ENCODE results near the gene PPP1R14D.
"Not testable (repeated sequence)": the region's sequence is repeated elsewhere in the genome, so short reads cannot be mapped to it uniquely, and the experiment has no call there.

PPP1R14D gene, protein sequence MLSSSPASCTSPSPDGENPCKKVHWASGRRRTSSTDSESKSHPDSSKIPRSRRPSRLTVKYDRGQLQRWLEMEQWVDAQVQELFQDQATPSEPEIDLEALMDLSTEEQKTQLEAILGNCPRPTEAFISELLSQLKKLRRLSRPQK

DNA sequence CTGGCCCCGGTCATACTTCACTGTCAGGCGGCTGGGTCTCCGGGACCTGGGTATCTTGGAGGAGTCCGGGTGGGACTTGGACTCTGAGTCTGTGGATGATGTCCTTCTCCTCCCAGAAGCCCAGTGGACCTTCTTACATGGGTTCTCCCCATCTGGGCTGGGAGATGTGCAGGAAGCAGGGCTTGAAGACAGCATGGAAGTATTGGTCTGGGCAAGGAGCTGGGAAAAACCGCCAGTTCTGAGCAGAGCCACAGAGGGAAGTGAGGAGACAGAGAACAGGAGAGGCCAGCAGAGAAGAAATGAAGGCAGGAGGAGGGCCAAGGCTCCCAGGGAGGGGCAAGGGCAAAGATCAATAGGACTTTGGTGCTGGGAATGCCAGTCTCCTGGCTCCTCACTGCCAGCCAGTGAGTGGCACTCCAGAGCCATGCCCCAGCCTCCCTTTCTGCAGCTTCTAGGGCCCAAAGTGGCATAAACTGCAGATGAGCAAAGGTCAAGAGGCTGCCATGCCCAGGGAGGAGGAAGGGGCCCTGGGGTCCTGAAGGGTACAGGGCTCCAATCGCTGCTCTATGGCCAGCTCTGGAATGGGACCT, at the start of gene PPP1R14D:
TSS of gene PPP1R14D (minus strand) at position 262 of the 590 bp plus-strand sequence. CDS start at position 195, 67 bp downstream.
- DNase-seq: no peak

DNA sequence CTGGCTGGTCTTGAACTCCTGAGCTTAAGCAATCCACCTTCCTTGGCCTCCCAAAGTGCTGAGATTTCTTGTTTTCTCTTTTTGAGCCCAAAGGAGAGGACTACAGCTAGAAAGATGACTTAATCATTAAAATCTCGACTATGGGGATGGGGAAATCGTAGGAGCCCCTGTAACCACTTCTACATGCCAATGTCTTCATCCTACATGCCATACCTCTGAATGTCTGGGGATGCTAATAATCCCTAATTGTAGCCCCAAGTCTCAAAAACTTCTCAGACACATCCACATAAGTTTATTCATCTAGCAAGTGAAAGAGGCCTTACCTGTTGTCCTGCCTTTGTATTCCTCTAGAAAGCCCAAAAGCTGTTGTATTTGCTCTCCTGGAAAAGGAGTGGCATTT, 49.2 kb upstream of the PPP1R14D start:
- DNase-seq: no peak

DNA sequence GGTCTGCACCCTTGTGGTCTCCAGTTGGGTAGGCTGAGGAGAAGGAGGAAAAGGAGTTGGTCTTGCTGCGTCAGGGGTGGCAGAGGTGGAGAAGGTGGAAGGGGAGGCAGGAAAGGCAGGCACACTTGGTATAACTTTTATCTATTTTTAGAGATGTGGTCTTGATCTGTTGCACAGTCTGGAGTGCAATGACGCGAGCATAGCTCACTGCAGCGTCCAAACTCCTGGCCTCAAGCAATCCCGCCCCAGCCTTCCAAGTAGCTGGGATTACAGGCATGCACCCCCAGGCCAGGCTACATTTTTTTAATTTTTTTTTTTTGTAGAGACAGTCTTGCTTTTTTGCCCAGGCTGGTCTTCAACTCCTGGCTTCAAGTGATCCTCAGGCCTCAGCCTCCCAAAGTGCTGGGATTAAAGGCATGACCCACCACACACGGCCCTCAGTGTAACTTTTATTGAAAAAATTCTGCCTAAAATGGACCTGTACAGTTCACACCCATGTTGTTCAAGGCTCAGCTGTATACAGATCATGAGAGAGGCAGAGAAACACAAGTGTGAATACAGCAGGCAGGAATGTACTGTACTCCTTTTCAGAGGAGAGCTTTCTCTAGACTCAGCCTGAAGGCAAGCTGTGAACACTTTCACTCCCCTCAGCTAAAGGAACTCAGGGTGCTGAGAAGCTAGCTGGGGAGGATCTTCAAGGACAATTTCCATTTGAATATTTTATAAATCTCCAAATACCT, 47.7 kb upstream of the PPP1R14D start:
- DNase-seq: no peak

DNA sequence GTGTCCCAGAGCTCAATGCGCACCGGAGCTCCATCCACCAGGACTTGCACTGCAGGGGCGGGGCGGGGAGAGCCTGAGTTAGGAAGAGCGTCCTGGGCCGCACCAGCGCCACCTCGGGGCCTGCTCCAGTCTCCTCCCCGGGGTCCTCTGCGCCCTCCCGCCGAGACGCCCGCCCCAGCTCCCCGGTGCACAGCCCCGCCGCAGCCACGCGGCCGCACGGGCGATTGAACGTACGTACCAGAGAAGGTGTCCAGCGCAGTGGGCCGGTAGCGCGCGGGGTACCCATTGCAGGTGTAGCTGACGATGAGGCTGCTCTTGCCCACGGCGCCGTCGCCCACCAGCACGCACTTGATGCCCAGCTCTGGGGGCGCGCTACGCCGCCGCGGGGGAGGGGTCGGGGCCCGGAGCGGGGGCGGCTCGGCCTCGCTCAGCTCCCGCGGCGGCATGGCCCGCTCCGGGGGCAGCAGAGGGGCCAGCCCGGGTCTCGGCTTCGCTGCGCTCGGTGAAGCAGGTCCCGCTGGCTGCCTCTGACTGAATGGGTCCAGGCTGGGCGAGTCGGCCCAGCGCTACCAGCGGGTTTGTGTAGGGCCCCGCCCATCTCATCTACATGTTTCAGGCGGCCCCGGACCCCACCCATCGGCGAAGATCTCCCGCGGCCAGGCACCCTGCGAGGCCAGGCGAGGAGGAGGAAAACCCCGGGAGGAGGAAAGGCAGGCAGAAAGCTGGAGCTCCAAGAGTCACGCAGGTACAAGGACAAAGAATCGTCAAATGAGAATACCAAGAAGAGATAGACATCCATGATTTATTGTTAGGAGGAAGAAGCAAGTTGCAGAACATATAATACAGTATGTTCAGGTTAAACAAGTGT, 45.4 kb upstream of the PPP1R14D start, which contains the start of gene RHOV:
TSS of gene RHOV (minus strand) at position 541 of the 868 bp plus-strand sequence. CDS start at position 446, 95 bp downstream.
- DNase-seq: peak; percentile 81

DNA sequence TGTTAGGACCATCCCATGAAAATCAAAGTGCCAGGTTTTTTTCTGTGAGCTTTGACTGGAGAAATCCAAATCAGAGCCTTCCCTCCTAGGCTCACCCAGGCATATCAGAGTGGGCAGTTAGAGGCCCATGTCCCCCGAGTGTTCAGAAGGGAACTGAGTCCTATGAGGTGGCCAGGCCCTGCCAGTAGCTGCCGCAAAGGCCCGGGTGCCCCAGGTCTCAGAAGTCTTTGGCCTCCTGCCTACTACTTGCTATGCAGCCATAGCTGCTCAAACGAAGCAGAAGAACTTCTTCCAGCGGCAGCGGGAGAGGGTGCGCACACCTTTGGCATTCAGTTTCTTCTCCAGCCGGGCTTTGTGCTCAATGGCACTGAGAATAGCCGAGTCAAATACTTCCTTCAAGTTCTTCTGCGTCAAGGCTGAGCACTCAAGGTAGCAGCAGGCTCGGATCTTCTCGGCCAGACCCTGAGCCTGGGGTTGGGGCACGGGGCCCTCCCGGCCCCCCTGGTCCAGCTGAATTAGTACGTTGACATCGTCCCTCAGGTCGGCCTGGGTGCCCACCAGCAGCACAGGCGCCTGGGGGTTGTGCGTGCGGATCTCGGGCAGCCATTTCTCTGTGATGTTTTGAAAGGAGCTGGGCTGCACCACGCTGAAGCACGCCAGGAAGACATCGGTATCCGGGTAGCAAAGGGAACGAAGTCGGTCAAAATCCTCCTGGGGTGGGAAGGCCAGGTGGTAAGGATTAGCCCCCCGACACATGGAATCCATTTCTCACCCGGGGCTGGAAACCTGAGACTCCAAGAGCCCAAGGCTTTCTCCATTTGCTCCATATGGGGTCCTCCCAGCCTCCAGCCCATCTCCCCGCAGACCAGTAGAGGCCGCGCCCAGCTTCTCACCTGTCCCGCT, 44.5 kb upstream of the PPP1R14D start:
- no peak for DNase-seq

DNA sequence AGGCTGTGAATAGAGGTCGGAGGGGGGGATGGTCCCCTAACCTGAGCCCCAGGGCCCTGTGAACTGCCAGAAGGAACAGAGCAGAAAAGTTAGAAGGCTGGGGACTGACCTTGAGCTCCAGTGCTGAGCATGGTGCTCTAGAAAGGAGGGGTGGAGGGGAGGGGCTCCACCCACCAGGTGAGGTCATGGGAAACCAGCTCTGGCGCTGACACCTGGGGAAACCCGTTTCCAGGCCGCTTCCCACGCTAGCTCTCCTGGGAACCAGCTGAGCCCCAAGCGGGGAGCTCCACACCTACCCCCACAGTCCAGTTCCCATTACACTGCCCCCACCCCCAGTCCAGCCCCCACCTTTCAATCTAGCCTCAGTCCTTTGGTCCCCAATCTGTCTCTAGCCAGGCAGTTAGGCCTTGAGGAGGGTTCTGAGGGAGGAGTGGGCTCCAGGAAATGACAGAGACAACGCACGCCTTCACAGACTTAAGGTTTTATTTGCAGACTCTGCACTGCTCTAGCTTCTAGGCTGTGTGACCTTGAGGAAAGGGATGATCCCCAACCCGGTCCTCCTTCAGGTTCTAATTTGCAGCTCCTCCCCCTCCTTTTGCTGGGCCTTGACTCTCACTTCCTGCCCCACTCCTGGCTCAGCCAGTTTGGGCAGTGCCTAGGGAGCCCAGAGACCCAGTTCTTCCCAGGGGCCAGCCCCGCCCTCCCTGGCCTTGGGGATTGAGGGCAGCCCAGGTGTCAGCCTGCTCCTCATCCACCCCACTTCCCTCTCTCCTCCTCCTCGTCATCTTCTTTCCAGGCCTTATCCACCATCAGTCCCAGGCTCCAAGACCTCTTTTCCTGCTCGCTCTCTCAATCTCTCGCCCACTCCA, 43.5 kb upstream of the PPP1R14D start:
- DNase-seq: no peak

DNA sequence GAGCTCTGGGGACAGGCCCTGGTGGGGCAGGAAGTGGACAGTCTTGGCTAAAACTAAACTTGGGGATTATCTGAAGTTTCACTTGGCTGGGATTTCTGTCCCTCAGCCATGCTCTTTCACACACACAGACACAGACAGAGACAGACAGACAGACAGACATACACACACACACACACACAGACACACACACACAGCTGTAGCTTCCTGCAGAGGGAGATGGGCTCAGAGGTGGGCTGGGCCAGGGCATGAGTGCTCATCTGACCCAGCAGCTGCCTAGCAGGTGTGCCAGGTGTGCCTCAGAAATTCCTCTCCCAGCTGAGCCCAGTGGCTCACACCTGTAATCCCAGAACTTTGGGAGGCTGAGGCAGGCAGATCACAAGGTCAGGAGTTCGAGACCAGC, 42.2 kb upstream of the PPP1R14D start:
- no peak for DNase-seq

DNA sequence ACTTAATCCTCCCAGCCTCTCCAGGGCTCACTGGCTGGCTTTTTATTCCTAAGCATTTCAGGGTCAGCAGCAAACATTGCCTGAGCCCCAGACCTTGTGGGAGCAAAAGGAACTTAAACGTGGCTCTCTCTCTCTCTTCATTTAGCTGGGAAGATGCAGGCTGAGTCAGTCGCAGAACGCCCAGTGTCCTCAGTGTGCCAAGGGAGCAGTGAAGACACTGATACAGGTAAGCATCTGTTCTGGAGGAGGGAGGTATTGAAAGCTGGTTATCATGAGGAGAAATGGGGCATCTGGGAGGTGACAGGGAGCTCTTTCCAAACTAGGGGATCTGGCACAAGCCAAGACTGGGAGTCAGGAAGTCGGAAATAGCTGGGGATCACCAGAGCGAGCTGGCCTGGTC, 41.2 kb upstream of the PPP1R14D start:
- no peak for DNase-seq

DNA sequence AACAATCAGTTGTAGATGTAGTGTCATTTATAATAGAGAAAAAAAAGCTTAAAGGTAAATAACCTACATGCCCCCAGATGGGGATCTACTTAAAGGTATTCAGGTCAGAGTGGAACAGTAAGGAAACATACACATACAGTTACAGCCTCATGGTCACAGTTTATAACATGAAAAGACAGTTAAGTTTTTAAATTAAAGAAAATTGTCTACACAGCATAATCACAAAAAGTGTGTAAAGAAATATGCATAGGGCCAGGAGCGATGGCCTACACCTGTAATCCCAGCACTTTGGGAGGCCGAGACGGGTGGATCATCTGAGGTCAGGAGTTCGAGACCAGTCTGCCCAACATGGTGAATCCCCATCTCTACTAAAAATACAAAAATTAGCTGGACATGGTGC, 38.7 kb upstream of the PPP1R14D start:
- no peak for DNase-seq

DNA sequence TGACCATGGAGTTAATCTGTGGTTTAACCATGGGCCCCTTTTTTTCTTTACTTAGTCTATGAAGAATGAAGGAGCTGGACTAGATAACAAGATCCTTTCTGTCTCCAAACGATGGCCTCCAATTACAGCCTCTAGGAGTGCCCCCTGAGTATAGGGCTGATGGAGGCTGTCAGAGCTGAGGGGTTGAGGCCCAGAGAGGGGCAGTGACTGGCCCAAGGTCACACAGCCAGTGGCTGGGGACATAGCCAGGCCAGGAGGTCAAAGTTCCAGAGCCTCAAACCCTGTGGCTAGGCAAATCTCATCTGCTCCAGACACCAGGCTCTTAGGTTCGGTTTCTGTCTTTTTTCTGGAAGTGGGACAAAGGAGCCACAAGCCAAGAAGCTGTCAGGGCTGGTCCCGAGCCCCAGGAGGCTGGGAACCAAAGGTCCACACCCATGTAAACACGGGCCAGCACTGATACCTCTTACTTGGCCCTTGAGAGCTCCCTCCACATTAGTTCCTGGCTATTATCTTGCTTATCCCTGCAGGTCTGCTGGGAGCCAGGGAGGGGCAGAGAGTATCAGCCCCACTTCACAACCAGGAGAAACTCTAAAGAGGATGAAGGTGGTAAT, 35.3 kb upstream of the PPP1R14D start:
- no peak for DNase-seq

DNA sequence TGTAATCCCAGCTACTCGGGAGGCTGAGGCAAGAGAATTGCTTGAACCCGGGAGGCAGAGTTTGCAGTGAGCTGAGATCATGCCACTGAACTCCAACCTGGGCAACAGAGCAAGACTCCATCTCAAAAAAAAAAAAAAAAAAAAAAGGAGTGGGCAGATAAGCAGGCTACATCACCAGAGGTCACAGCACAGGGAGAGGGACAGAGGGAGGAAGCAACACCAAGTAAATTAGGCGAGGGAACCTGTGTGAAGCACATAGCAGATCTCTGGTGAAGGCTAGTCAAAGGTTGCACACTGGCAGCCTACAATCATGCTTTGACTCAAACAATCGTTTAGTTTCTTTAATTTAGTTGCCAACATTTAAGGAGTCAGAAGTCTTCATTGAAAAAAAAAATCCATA, 32.6 kb upstream of the PPP1R14D start:
- DNase-seq: not testable (repeated sequence)

DNA sequence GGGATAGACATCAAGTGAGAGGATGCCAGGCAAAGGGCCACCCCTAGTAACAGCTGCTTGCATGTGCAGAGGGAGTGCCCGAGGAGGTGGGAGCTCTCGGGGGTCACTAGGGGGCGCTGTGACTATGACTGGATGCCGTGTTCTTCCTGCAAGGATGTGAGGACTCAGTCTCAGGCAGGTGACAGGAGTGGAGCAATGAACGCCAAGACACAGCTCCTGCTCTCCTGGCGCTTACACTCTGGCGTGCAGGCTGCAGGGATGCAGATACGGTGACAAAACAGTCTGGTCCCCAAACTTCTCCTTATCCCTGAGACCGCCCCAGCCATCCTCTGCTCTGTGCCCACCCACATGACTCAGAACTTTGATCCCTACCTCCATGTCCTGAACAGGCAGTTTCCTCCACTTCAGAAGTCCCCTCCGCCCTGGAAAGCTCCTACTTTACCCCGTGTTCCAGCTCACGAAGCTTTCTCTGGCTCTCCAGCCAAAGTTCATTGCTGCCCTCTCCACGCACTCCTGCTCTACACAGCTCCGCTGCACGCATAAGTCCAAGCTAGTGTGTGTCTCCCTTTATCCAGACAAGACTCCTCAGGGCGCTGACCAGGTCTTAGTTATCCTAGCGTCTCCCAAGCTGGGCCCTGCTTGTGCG, 30.8 kb upstream of the PPP1R14D start:
- no peak for DNase-seq

DNA sequence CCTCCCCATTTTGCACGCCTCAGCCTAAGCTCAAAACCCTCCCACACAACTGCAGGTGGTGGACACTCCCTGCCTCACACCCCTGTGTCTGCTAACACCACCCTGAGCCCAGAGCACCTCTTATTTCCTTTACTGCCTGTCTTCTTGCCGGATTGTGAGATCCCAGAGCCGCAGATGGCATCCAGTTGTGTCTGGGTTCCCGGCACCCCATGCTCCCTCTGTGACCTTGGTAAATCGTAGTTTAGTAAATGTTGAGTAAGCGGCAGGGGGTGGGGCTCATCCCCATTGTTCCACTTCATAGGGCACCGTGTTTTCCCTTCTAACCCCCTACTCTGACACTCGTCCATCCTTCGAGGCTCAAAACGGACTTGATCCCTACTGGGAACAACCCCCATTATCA, 30.2 kb upstream of the PPP1R14D start:
- DNase-seq: no peak

DNA sequence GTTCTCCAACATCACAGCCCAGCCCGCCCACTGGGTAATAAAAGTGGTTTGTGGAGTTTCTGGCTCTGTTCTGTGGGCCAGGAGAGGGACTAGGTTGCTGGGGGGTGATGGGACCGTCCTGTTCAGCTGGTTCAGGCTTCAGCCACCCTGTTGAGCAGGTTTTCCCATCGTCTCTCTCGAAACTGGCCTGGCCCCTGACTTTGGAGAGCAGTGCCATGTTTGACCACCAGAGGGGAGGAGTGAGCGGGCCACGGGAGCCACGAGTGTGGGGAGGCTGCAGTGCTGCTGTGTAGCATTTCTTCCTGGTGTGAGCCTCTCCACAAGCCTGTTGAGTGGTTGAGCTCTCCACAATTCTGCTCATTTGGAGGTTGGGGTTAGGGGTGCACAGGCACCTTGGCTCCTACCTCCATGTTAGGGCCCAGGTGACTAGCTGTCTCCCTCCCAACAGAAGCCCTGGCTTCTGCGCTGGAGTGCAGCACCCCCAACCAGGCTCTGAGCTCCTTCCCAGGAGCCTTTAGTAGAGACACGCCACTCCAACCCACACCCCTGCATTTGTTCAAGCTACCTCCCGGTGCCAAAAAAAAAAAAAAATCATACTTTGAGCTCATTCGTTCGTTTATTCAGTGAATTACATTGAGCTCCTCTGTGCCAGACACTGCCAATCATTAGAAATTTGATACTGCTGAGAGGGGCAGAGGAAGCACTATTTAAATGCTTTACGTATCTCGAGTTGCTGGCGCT, 29.3 kb upstream of the PPP1R14D start:
- DNase-seq: peak; percentile 79

DNA sequence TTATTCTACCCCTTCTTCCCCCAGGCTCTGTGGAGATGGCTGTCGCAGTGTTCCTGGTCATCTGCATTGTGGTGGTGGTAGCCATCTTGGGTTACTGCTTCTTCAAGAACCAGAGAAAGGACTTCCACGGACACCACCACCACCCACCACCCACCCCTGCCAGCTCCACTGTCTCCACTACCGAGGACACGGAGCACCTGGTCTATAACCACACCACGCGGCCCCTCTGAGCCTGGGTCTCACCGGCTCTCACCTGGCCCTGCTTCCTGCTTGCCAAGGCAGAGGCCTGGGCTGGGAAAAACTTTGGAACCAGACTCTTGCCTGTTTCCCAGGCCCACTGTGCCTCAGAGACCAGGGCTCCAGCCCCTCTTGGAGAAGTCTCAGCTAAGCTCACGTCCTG, 28.2 kb upstream of the PPP1R14D start:
- no peak for DNase-seq

DNA sequence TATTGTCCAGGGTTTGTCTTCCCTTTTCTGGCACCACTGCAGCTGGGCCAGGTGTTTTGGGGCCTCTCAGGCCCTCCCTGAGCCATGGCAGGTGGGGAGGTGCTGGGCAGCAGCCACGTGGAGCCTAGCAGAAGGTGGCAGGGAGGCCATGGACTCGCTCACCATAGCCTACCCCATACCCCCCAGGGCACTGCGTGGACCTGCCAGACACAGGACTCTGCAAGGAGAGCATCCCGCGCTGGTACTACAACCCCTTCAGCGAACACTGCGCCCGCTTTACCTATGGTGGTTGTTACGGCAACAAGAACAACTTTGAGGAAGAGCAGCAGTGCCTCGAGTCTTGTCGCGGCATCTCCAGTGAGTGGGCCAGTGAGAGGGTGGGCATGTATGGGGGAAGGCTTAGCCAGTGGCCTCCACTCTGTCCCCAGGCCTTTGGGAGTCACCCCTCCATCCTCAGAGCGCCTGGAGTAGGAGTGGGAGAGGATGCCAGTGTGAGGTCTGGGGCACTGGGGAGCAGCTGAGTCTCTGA, 27.3 kb upstream of the PPP1R14D start:
- DNase-seq: no peak

DNA sequence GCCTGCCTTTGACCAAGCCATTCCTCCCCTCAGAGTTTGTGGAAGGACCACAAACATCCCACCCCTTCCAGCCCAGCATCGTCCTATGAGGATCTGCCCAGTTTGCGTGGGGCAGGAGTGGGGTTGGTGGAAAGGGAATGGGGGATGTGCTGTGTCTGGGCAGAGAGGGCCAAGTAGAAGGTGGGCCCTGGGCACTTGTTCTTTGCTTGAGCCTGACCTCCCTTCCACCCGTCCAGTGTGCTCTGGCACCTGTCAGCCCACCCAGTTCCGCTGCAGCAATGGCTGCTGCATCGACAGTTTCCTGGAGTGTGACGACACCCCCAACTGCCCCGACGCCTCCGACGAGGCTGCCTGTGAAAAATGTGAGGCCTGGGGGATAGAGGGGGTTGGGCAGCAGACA, 25.7 kb upstream of the PPP1R14D start:
- no peak for DNase-seq

DNA sequence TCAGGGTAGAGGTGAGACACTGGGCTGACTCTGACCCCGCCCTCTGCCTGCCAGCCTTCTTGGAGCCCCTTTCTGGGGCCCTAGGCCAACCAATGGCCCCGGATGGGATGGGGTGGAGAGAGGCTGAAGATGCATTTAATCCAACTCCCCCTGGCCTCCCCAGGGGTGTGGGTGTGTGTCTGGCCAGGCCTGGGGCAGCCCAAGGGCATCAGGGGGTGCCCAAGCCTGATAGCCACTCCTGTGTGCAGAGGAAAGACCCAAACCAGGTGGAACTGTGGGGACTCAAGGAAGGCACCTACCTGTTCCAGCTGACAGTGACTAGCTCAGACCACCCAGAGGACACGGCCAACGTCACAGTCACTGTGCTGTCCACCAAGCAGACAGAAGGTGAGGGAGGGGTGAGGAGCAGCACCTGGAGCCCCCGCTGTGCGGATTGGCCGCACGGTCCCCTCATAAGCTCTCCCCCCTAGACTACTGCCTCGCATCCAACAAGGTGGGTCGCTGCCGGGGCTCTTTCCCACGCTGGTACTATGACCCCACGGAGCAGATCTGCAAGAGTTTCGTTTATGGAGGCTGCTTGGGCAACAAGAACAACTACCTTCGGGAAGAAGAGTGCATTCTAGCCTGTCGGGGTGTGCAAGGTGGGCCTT, 24.9 kb upstream of the PPP1R14D start:
- no peak for DNase-seq

DNA sequence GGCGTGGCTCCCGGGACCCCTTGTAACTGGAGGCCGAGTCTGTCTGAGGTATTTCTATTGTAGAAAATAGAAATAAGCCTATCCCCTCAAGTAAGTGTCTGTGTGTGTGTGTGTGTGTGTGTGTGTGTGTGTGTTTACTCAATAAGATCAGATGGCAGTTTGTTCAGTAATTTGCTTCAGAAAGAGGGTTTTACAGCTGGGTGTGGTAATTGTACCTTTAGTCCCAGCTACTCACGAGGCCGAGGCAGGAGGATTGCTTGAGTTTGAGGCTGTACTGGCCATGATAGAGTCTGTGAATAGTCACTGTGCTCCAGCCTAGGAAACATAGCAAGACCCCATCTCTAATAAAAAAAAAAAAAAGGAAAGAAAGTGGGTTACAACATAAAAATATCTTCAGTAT, 24.0 kb upstream of the PPP1R14D start:
- DNase-seq: no peak
